HG02610 (cell line): ENCODE data around the gene CISH.

Experiments used
- ATAC-seq: cut with Tn5 transposase; IDR thresholded peaks from one replicate; pipeline ENCODE4 v1.9.1; 2021; ENCODE audit warnings: mild to moderate bottlenecking, moderate library complexity; ENCODE audit not compliant: unreplicated experiment

Gene CISH

GRCh38 chr3:50600141-50600753 is 11.3 kb downstream of the CISH start:
- ATAC-seq, result no peak

- no peak for ATAC-seq
Measured at GRCh38 chr3:50599716-50600118, 11.9 kb downstream of the CISH start.

- no peak for ATAC-seq
Measured at GRCh38 chr3:50599115-50599715, 12.4 kb downstream of the CISH start.

- ATAC-seq, result no peak
Measured at GRCh38 chr3:50594253-50594785, 17.3 kb downstream of the CISH start.

- no peak for ATAC-seq
Measured at GRCh38 chr3:50592568-50592967, 19.0 kb downstream of the CISH start.

GRCh38 chr3:50591196-50591741 is 20.3 kb downstream of the CISH start:
- ATAC-seq, result no peak

GRCh38 chr3:50588759-50589433 is 22.7 kb downstream of the CISH start:
- no peak for ATAC-seq

- ATAC-seq, result no peak
Measured at GRCh38 chr3:50587806-50588758, 23.5 kb downstream of the CISH start.

- ATAC-seq, result no peak
Measured at GRCh38 chr3:50587373-50587772, 24.2 kb downstream of the CISH start.

GRCh38 chr3:50586763-50587070 is 24.9 kb downstream of the CISH start:
- no peak for ATAC-seq

- ATAC-seq, result no peak
Measured at GRCh38 chr3:50585919-50586762, 25.4 kb downstream of the CISH start.

- ATAC-seq, result no peak
Measured at GRCh38 chr3:50584391-50584790, 27.2 kb downstream of the CISH start.

GRCh38 chr3:50583897-50584296 is 27.7 kb downstream of the CISH start:
- no peak for ATAC-seq

GRCh38 chr3:50582083-50582482 is 29.5 kb downstream of the CISH start:
- ATAC-seq, result no peak

- no peak for ATAC-seq
Measured at GRCh38 chr3:50581459-50581842, 30.1 kb downstream of the CISH start.

GRCh38 chr3:50580683-50581458 is 30.7 kb downstream of the CISH start:
- no peak for ATAC-seq

GRCh38 chr3:50577348-50577747 is 34.2 kb downstream of the CISH start:
- no peak for ATAC-seq

GRCh38 chr3:50575372-50575771 is 36.2 kb downstream of the CISH start:
- ATAC-seq, result no peak

- no peak for ATAC-seq
Measured at GRCh38 chr3:50574444-50574831, 37.1 kb downstream of the CISH start.
